Transverse colon (tissue), 4 donors: Measurements from ENCODE around the gene CLEC4F. TPM values are rescaled to one million over a fixed set of nuclear protein-coding genes. Genes with fewer than 3 reads are reported as not detected.

Source experiments
- DNase-seq: peaks from one replicate; pipeline ENCODE4 v3.0.0-alpha.2; 2019
- H3K27ac ChIP-seq, 4 donors: fragments of 200-600 bp; sonication (generic); 2 replicates each; pipeline ENCODE4 v1.5.1; 2016 to 2018; ENCODE audit warnings: inconsistent platforms in 4 of 4
- H3K27me3 ChIP-seq: fragments of 200-600 bp; sonication (generic); 2 replicates; pipeline ENCODE4 v1.5.1; 2017; ENCODE audit warnings: inconsistent platforms
- H3K36me3 ChIP-seq, 4 donors: fragments of 200-600 bp; sonication (generic); 2 replicates each; pipeline ENCODE4 v1.5.1; 2017 to 2019; ENCODE audit warnings: inconsistent platforms in 4 of 4
- H3K4me1 ChIP-seq, 4 donors: fragments of 200-600 bp; sonication (generic); 2 replicates each; pipeline ENCODE4 v1.5.1; 2017 to 2020; ENCODE audit warnings: inconsistent platforms in 4 of 4
- H3K4me3 ChIP-seq, 4 donors: fragments of 200-600 bp; sonication (generic); 1 replicate in 1 of 4; 2 replicates in 3 of 4; pipeline versions ENCODE4 v1.5.1 to v1.6.1; 2017 to 2019; ENCODE audit warnings: inconsistent platforms in 4 of 4
- H3K9me3 ChIP-seq, 2 donors: fragments of 200-600 bp; sonication (generic); 2 replicates each; pipeline ENCODE4 v1.5.1; 2017 to 2019; ENCODE audit warnings: inconsistent platforms in 2 of 2
- EP300 ChIP-seq: sonication (generic); formaldehyde crosslinking; IDR thresholded peaks from one replicate; pipeline ENCODE4 v1.6.1; 2017; ENCODE audit warnings: antibody characterized with exemption, low read depth
- POLR2A ChIP-seq: fragments of 450-650 bp; IDR thresholded peaks from one replicate; pipeline ENCODE4 v1.6.1; 2016; ENCODE audit warnings: antibody characterized with exemption, mild to moderate bottlenecking, moderate library complexity
- POLR2AphosphoS5 ChIP-seq, 3 donors: sonication (generic); formaldehyde crosslinking; IDR thresholded peaks; one replicate each; pipeline ENCODE4 v1.6.1; 2016; ENCODE audit warnings: antibody characterized with exemption in 3 of 3
- WGBS, 2 donors: methylation state at CpG; one replicate each; pipeline ENCODE4 v1.1.5; 2018; ENCODE audit warnings: low coverage in 1 of 2; 5-methylcytosine and 5-hydroxymethylcytosine counted together
- in situ Hi-C, 4 donors: fragments of 200-750 bp; cut with MboI; loops; one replicate each; pipeline versions ENCODE4 v1.15.0 to v1.15.1; 2017; ENCODE audit warnings: low sequenced_read_pairs in 3 of 4, low pct_ligation_motif_present in 1 of 4, low pct_unique_long_range_greater_than_20kb in 1 of 4
- intact Hi-C: fragments of 100-400 bp; cut with DNase I; formaldehyde crosslinking; loops from one replicate; pipeline ENCODE4 v1.15.1; 2023; ENCODE audit warnings: low total_unique reads
- small RNA-seq, 4 donors: library from RNA; depleted of rRNA; stranded (forward); fragments of <200 nt; gene quantifications; one replicate each; pipeline ENCODE3, GENCODE V24; 2016
- total RNA-seq, 4 donors: library from RNA; depleted of rRNA; stranded (reverse); fragments of >200 nt; gene quantifications; one replicate each; pipeline ENCODE4 v1.1.0, GENCODE V29; 2016
- TF ChIP-seq, protein P1 (sequence below), 5 experiments: fragments of 200-600 bp in 3 of 5; fragments of 450-650 bp in 2 of 5; sonication (generic) in 3 of 5; IDR thresholded peaks; 1 replicate in 2 of 5; 2 replicates in 3 of 5; pipeline ENCODE4 v1.5.1; 2016 to 2017; ENCODE audit warnings: antibody characterized with exemption in 5 of 5, inconsistent platforms in 3 of 5, mild to moderate bottlenecking in 2 of 5, moderate library complexity in 1 of 5

The CLEC4F gene
- total RNA-seq, 4 donors from 2014 or later: 0.14 to 0.32 TPM; not detected in 2

DNA sequence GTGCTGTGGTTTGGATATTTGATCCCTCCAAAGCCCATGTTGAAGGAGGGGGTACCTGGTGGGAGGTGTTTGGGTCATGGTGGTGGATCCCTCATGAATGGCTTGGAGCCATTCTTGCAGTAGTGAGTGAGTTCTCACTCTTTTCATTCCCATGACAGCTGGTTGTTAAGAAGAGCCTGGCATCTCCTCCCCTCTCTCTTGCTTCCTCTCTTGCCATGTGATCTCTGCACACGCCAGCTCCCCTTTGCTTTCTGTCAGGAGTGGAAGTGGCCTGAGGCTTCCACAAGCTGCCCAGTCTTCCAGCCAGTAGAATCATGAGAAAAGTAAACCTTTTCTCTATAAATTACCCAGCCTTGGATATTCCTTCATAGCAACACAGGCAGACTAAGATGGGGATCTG is 61.0 kb downstream of the CLEC4F start:
- WGBS, 2 donors: 84 to 100% methylated on average over 1 of the region's 1 CpG
- TF ChIP-seq POLR2AphosphoS5 (IDR thresholded peaks at IDR 0.05) (no peak), POLR2A (no peak), EP300 (no peak)
- TF ChIP-seq, protein P1, sequence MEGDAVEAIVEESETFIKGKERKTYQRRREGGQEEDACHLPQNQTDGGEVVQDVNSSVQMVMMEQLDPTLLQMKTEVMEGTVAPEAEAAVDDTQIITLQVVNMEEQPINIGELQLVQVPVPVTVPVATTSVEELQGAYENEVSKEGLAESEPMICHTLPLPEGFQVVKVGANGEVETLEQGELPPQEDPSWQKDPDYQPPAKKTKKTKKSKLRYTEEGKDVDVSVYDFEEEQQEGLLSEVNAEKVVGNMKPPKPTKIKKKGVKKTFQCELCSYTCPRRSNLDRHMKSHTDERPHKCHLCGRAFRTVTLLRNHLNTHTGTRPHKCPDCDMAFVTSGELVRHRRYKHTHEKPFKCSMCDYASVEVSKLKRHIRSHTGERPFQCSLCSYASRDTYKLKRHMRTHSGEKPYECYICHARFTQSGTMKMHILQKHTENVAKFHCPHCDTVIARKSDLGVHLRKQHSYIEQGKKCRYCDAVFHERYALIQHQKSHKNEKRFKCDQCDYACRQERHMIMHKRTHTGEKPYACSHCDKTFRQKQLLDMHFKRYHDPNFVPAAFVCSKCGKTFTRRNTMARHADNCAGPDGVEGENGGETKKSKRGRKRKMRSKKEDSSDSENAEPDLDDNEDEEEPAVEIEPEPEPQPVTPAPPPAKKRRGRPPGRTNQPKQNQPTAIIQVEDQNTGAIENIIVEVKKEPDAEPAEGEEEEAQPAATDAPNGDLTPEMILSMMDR (IDR thresholded peaks at IDR 0.05): no peak
- H3K27me3 ChIP-seq: peaks cover 54% of the 10 kb centered on the region

More for the DNA sequence above, 61.0 kb downstream of the CLEC4F start:
- H3K4me1 ChIP-seq: no peaks in the 10 kb centered on the region
- intact Hi-C loops (no loop called here), in situ Hi-C loops (no loop called here)
- no peak overlapping the region for H3K27ac ChIP-seq
- no peaks in the 10 kb centered on the region for H3K9me3 ChIP-seq
- no peak for DNase-seq
- H3K4me3 ChIP-seq: no peak overlapping the region
- no peaks in the 10 kb centered on the region for H3K36me3 ChIP-seq

Small RNA genes within 50 kb of the gene (small RNA-seq; reads per million reads assigned to genes)
- 0 reads per million in 4 donors for gene HMGN2P21

Other genes with a start within 250 kb of the CLEC4F start
- 1 to 10 TPM in 2 of 4 donors, under 1 TPM in 2; 0.40 to 1.9 (median 1.1) TPM for gene ADD2, start 52.4 kb downstream of the CLEC4F start, total RNA-seq
- not detected for gene FIGLA, start 30.0 kb downstream of the CLEC4F start, total RNA-seq
- under 1 TPM in 1 of 4 donors, not detected in 3; 0.95 TPM for gene CD207, start 15.2 kb upstream of the CLEC4F start, total RNA-seq
- not detected for gene VAX2, start 80.0 kb upstream of the CLEC4F start, total RNA-seq
- not detected for gene ATP6V1B1, start 115.3 kb upstream of the CLEC4F start, total RNA-seq
- 1 to 10 TPM in 1 of 4 donors, under 1 TPM in 1, not detected in 2; 0.96 to 1.7 TPM for gene ANKRD53, start 158.0 kb upstream of the CLEC4F start, total RNA-seq
- 10 to 100 TPM; 14.6 to 34.5 (median 30.5) TPM for gene TEX261, start 174.3 kb upstream of the CLEC4F start, total RNA-seq
- 100 to 1,000 TPM in 1 of 4 donors, 10 to 100 TPM in 3; 58.0 to 125 (median 67.6) TPM for gene NAGK, start 248.0 kb upstream of the CLEC4F start, total RNA-seq